PC-3 (cell line): ENCODE measurements around the gene MAPK8IP2.

Experiments used
- CTCF ChIP-seq: fragments of 300-600 bp; sonication (generic); conservative IDR thresholded peaks from 2 replicates; pipeline ENCODE4 v1.5.1; 2017; ENCODE audit warnings: antibody characterized with exemption, low read depth, mild to moderate bottlenecking, low read length
- EZH2 ChIP-seq: fragments of 300-600 bp; sonication (generic); IDR thresholded peaks from one replicate; pipeline ENCODE4 v1.6.1; 2017; ENCODE audit warnings: antibody characterized with exemption, mild to moderate bottlenecking, low read length; ENCODE audit not compliant: unreplicated experiment
- EZH2phosphoT487 ChIP-seq: fragments of 300-600 bp; sonication (generic); IDR thresholded peaks from 2 replicates; pipeline ENCODE4 v1.6.1; 2018; ENCODE audit warnings: mild to moderate bottlenecking, antibody characterized with exemption, low read length, borderline replicate concordance

GRCh38 chr22:50600538-50600937 lies at the start of gene MAPK8IP2:
- TF ChIP-seq EZH2, result no peak
- no peak for TF ChIP-seq CTCF
- TF ChIP-seq EZH2phosphoT487, result no peak
